Medulla oblongata (tissue), 1 donor: ENCODE results near the gene PDXK.

Experiments
- DNase-seq: peaks from one replicate; pipeline ENCODE4 v3.0.0-alpha.2; 2015; ENCODE audit errors: extremely low spot score

Gene PDXK

DNA sequence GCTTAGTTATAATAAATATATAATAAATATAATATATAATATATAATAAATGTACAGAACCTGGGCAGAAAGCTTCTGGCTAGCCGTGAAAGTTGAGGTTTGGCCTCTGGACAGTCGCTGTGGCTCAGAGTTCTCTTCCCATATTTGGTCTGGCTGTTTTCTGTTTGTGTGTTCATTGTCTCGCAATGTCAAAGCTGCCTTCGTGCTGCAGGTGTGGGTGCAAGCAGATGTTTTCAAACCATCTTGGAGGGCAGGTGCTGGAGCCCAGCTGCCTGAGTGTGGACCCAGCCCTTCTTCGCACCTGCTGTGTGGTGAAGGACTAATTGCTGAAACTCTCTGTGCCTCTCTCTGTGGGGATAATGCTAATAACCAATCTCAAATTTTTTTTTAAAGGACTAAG lies 60.7 kb downstream of the PDXK start:
- no peak for DNase-seq

DNA sequence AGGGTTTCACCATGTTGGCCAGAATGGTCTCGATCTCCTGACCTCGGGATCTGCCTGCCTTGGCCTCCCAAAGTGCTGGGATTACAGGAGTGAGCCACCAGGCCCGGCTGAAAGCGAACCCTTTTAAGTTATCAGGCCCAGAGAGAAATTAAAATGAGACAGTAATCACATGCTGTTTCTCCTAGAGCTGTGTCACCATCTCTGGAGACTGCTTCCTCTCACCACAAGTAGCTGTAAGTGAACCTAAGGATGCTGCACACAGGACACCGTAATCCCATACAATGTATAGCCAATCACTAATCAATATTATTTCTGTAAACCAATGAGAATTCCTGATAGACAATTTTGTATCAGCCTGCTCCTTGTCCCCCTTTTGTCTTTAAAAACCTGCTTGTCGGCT lies 62.9 kb downstream of the PDXK start:
- no peak for DNase-seq

DNA sequence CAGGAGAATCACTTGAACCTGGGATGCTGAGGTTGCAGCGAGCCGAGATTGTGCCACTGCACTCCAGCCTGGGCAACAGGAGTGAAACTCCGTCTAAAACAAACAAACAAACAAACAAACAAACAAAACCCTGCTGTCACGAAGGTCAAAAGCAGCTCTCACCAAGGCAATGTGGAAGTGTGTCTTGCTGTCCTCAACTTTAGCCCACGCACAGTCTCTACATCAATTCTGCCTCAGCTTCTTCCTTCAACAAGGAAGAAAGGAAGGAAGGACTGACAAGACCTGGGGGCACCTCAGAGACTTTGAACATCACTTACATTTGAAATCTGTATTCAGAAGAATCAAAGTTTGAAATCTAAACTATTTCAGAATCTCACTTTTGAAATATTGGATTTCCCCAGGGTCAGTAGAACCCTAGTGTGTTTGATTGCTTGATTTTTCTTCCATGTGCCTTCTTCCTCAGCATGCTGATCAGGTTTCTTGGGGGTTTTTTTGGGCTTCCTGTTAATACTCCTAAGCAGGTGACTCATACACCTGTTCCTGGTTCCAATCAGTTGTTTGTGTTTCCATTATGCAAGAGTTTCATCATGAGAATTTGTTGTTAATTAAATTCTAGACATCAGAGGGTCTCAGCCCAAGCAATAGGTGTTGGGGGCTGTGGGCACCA lies 63.6 kb downstream of the PDXK start:
- no peak for DNase-seq

DNA sequence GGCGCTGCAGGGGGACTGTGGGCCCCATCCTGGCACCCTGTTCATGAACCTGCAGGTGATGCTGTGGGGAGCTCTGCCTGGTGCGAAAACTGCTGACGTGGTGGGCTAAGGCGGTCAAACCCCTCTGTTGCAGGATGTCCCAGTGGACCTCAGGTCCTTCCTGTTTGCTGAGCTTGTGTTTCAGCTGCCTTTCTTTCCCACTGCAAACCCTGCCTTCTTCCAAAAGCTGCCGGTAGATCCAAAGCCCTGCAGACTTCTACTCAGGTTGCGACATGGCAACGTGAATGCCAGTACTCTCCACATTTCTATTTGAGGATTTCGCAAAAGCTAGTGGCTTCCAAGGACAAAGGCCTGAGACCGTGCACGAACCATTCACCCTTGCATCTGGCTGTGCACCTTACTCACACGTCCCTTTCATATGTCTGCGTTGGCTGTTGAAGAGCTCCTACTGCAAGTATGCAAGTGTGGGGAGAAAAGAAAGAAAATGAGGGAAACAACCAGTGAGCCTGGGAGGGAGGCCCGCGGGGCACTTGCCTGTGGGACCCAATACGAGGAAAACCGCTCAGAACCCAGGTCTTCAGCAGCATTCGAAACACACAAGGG lies 64.3 kb downstream of the PDXK start:
- DNase-seq: no peak

DNA sequence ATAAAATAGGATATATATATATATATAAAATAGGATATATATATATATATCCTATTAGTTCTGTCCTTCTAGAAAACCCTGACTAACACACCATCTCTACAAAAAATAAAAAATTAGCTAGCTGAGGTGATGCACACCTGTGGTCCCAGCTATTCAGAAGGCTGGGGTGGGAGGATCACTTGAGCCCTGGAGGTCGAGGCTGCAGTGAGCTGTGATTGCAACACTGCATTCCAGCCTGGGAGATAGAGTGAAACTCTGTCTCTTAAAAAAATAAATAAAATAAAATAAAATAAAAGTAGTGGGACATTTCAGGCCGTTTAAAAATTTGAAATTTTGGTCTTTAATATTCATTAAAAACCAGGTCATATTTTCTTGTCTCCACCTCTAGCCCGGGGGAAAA lies 66.2 kb downstream of the PDXK start:
- no peak for DNase-seq

DNA sequence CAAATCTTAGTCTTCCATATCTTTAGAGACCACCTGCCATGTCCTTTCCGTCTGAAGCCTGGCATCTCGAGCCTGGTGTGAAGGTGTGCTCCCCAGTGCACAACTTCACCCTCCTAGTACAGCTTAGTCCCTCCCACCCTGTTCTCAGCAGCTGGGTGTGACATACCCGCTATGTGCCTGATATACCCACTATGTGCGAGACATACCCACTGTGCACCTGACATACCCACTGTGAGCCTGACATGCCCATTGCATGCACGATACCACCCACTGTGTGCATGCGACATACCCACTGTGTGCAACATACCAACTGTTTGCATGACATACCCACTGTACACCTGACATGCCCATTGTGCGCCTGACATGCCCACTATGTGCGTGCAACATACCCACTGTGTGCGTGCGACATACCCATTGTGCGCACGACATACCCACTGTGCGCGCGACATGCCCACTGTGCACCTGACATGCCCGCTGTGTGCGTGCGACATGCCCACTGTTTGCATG lies 67.4 kb downstream of the PDXK start:
- DNase-seq: no peak

DNA sequence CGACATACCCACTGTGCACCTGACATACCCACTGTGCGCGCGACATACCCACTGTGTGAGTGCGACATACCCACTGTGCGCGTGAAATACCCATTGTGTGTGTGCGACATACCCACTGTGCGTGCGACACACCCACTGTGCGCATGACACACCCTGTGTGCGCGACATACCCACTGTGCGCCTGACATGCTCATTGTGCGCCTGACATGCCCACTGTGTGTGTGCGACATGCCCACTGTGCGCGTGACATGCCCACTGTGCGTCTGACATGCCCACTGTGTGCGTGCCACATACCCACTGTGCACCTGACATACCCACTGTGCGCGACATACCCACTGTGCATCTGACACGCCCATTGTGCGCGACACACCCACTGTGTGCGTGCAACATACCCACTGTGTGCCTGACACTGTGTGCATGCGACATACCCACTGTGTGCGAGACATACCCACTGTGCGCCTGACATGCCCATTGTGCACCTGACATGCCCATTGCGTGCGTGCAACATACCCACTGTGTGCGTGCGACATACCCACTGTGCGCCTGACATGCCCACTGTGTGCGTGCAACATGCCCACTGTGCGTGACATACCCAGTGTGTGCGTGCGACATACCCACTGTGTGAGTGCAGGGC lies 68.0 kb downstream of the PDXK start:
- DNase-seq: no peak

DNA sequence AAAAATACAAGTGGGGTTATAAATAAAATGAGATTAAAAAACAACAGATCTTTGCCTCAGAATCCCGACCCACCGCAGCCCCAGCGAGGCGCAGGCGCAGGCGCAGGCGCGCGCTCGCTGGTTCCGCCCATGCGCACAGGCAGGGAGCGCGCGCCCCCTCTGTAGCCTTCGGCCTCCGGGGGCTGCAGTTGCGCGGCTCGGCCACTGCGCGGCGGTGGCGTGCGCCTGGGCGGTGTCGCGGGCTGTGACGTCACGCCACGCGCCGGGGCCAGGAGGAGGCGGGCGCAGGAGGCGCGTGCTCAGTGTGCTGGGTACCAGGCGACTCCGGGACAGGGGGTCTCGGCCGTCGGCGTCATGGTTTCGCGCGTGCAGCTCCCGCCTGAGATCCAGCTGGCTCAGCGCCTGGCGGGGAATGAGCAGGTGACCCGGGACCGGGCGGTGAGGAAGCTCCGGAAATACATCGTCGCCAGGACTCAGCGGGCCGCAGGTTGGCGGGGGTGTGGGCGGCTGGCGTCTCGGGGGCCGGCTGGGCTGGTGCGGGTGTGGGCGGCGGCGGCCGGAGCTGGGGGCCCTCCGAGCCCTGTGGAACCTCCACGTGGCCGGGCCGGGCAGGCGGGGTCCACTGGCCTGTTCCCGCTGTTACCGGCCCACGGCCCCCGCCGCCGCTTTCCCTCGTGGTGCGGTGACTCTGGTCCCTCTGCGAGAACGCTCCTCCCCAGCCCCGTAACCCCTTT lies 70.5 kb downstream of the PDXK start, which contains the start of gene RRP1:
Gene RRP1, plus strand, starts transcription at position 302 of the 734 bp plus-strand sequence. Its CDS starts 53 bp downstream, at position 355.
- peak; percentile 95 for DNase-seq

DNA sequence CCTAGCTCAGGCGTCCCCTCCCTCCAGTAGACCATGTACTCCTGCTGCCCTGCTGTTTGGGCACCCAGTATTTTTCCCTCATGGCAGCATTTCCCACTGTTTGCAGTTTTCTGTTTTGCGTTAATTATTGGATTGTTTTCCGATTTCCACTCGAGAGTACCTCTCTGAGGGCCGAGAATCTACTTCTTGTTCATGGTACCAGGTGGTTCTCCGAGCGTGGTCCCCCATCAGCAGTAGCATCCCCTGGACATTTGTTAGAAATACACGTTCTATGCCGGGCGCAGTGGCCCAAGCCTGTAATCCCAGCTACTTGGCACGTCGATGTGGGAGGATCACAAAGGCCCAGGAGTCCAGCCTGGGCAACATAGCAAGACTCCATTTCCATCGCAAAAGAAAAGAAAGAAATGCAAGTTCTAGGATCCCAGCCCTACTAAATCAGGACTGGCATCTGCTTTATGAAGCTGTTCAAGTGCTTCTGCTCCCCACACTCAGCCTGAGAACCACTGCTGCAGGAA lies 71.1 kb downstream of the PDXK start:
- no peak for DNase-seq

DNA sequence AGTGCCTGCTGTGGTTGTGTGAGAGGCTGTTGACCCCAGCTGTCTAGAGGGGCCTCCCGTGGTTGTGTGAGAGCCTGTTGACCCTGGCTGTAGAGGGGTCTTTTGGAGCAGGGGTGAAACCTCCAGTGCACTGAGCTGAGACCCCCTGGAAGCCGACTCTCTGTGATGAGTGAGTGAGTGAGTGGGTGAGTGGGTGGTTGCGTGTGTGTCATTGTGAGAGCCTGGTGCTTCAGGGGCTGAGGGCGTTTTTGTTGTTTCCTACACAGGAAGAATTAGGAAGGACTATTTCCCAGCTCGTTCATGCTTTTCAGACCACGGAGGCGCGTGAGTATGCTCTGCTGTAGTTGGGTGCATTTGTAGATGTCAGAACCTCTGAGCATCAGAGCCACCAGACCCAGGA lies 73.5 kb downstream of the PDXK start:
- no peak for DNase-seq

DNA sequence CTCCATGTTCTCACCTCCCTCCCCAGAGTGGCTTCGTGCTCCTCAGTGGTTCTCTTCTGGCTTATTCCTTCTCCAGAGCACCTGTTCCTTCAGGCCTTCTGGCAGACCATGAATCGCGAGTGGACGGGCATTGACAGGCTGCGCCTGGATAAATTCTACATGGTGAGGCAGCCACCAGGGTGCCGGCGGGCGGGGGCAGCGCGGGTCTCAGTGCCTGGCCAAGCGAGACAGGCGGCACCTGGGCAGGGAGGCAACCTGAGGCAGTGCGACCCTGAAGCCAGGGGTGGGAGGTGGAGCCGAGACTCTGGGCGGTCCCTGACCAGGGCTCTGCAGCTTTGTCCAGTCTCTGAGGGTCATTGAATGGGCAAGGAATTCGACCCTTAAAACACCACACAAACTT lies 74.3 kb downstream of the PDXK start:
- DNase-seq: no peak

DNA sequence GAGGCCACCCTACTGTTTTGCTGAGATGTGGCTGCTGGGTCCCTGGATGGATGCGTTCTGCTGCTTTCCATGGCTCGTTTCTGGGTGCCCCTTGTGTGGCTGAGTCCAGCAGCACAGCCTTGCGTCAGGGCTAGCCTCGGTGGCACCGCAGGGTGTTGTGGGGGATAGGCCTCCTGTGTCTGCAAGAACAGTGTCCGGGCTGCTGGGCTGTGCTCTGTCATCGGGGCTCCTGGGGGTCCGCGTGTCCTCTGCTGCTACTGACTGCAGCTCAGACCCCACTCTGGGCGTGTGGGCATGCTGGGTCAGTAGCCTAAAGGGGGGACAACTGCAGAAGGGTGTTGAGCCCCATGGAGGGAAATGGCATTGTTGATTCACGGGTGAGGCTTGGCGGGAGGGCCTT lies 75.4 kb downstream of the PDXK start:
- DNase-seq: no peak

DNA sequence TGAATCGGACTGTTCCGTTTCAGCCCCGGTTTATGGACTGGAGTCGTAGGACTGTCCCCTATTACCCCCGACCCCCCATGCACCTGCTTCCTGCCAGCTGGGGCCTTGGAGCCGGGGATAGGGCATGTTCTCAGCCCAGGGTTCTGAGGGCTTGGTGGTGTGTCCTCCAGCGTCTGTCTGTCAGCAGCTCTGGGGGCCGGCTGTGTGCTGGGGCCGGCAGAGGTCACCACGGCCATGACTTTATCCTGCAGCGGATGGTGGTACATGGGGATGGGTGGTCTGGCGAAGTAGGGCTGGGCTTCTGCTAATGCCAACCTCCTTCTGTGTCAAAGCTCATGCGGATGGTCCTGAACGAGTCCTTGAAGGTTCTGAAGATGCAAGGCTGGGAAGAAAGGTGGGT lies 75.9 kb downstream of the PDXK start:
- DNase-seq: no peak

DNA sequence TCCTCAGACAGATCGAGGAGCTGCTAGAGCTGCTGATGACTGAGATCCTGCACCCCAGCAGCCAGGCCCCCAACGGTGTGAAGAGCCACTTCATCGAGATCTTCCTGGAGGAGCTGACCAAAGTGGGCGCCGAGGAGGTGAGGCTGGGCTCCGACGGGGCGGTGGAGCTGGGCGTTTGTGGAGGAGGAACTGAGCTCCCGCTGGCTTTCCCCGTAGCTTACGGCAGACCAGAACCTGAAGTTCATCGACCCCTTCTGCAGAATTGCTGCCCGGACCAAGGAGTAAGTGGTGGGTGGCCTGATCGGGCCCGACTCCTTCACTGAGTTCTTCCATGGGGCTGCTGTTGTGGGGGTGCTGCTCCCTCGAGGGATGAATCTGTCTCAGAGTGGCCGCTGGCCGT lies 78.5 kb downstream of the PDXK start:
- no peak for DNase-seq

DNA sequence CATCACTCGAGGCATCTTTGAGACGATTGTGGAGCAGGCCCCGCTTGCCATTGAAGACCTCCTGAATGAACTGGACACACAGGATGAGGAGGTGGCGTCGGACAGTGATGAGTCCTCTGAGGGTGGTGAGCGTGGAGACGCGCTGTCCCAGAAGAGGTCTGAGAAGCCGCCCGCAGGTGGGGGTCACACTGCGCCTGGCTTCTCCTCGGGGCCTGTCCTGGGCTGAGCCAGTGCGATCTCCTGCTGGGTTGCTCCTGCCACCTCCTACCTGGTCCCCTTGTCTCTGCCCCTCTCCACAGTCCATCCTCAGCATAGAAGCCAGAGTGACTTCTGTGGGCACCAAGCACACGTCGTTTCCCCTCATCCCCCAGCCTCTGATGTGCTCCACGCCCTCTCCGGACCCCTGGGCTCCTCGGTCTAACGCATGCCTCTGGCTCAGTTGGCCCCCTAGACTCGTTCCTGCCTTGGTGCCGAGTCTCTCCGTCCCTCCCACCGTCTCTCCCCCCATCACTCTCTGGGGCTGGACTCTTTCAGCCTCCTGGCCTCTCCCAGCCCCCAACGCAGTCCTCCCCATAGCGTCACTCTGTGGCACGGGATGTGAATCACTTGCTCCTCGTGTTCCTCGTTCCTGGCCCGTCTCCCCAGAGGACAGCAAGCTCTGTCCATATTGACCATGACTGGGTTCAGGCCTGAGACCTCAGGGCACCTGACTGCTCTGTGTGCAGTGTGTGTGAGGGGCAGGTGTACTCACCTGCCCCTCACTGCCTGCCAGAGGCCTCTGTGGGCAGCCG lies 79.2 kb downstream of the PDXK start:
- DNase-seq: no peak

DNA sequence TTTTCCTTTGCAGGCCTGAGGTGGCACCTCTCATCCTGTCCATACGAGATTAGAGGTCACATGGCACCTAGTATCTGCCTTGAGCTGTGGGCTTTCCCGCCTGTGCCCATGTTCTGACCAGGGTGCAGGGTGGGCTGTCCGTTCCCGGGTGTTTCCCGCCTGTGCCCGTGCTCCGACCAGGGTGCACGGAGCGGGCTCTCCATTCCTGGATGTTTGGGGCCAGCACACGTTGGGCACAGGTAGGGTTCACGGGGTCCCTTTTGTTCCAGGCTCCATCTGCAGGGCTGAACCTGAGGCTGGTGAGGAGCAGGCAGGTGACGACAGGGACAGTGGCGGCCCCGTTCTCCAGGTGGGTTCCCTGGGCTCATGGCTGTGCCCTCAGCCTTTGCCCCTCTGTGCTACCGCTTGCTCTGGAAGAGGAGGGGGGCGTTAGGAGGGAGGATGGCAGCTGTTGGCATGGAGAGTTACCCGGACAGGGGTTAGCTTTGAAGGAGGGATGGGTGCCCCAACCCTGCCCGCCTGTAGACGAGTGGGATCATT lies 80.4 kb downstream of the PDXK start:
- DNase-seq: no peak

DNA sequence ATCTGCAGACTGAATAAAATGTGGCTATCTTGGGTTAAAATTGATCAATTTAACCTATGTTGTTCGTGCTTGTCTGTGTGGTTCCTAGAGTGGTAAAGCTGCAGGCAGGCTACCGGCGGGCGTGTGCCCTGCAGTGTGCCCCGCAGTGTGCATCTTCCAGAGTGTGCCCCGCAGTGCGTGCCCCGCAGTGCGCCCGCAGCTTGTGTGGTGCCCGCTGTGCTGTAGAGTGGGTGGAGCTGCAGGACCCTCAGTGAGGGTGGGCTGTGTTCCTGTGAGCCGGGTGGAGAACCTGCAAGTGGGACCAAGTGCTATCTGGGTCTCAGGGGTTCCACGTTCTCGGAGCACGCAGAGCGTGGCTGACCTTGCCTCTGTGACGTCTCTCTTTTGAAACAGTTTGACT lies 81.2 kb downstream of the PDXK start:
- DNase-seq: no peak

DNA sequence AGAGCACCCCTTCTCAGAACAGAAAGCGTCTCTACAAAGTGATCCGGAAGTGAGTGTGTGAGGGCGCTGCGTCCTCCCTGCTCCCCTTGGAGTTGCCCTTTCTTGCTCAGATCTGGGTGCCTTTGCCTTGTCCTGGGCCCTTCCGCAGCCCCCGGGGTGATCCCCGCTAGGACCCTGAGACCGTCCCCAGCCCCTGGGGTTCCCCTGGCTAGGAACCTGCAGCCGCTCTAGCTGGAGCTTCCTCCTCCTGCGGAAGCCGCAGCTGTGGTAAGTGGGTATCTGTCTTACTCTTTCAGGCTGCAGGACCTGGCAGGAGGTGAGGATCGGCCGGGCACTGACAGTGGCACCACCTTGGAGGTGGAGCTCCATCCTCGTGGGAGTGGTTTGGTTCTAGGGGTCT lies 81.6 kb downstream of the PDXK start:
- DNase-seq: no peak

DNA sequence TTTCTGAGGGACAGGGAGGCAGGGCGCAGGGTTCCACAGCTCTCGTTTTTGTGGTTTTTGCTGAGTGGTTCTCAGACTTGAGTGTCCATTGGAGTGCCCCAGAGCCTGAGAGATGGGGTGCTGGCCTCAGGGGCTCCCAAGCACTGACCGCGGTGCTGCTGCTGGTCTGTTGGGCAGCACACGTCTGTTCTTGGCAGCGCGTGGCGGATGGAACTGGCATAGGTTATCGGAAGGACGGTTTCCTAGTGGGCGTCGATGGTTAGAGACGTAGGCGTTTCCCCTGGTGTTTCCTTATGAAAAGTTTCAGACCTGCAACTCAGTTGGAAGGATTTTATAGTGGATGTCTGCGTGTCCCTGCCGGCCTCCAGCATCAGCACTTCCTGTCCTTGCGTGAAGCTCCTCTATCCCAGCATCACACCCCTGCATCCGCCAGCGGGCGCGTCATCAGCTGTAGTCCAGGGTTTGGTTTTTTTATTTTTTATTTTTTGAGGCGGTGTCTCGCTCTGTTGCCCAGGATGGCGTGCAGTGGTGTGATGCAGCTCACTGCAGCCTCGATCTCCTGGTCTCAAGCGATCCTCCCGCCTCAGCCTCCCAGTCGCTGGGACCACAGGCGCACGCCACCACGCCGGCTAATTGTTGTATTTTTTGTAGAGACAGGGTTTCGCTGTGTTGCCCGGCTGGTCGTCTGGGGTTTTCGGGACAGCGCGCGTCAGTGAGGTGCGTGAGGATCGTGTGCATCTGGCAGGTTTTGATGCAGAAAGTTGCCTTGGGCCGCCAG lies 82.3 kb downstream of the PDXK start:
- DNase-seq: no peak

DNA sequence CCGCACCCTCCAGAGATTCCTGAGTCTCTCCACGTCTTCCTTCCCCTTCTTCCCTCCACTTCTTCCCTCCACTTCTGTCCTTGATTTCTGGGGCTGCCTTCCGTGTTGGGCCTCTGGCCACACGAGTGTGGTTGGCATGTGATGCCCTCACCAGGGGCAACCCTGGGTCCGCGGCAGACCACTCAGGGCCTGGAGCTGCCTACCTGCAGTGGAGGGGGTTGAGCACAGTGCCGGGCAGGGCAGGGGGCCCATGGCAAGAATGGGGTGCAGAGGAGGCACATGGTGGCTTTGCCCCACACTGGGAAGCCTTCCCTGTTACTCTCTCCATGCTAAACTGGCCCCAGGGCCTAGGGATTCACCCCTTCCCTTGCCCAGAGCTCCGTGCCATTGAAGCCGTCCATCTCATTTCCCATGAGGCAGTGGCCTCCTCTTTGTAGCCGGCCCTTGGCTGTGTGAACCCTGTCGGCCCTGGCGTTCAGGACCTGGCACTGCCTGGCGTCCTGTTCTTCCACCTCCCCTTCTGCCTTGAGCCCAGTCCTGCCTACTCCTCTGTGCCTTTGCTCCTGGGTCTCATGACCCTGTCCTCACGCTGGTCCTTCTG lies 83.9 kb downstream of the PDXK start:
- no peak for DNase-seq
